DMS153 treated with DMSO at 0.1 percent for 48 hours (cell line): ENCODE results near the gene CHPT1.
"Not testable (repeated sequence)": the region's sequence is repeated elsewhere in the genome, so short reads cannot be mapped to it uniquely, and the experiment has no call there.

ENCODE experiments used
- DNase-seq: peaks from one replicate; lab custom pipeline; 2025; ENCODE audit not compliant: unreplicated experiment; lab: John Stamatoyannopoulos, UW

The CHPT1 gene

GRCh38 chr12:101681627-101682026, 15.8 kb upstream of the CHPT1 start:
- DNase-seq = not testable (repeated sequence)

- no peak for DNase-seq
Measured at GRCh38 chr12:101685092-101685491, 12.3 kb upstream of the CHPT1 start.

GRCh38 chr12:101686176-101686575, 11.3 kb upstream of the CHPT1 start:
- DNase-seq = no peak

- DNase-seq = no peak
Measured at GRCh38 chr12:101690544-101691098, 6.8 kb upstream of the CHPT1 start.

GRCh38 chr12:101691503-101692096, 5.8 kb upstream of the CHPT1 start:
- DNase-seq = no peak

GRCh38 chr12:101694297-101694848, 3.1 kb upstream of the CHPT1 start:
- no peak for DNase-seq

- DNase-seq = no peak
Measured at GRCh38 chr12:101694986-101695385, 2.5 kb upstream of the CHPT1 start.

- no peak for DNase-seq
Measured at GRCh38 chr12:101695706-101696105, 1.7 kb upstream of the CHPT1 start.

GRCh38 chr12:101696251-101697196, 916 bp upstream of the CHPT1 start:
- DNase-seq = no peak

- no peak for DNase-seq
Measured at GRCh38 chr12:101697930-101698799, 725 bp downstream of the CHPT1 start.

GRCh38 chr12:101698800-101699347, 1.4 kb downstream of the CHPT1 start:
- DNase-seq = no peak

GRCh38 chr12:101700299-101700820, 2.9 kb downstream of the CHPT1 start:
- no peak for DNase-seq

GRCh38 chr12:101703487-101703886, 6.0 kb downstream of the CHPT1 start:
- DNase-seq = no peak

GRCh38 chr12:101706403-101706802, 9.0 kb downstream of the CHPT1 start:
- DNase-seq = no peak

- no peak for DNase-seq
Measured at GRCh38 chr12:101707131-101707782, 9.8 kb downstream of the CHPT1 start.

- DNase-seq = no peak
Measured at GRCh38 chr12:101710288-101710687, 12.8 kb downstream of the CHPT1 start.

- DNase-seq = no peak
Measured at GRCh38 chr12:101713059-101713682, 15.7 kb downstream of the CHPT1 start.

GRCh38 chr12:101713930-101714329, 16.5 kb downstream of the CHPT1 start:
- DNase-seq = no peak

GRCh38 chr12:101714877-101715444, 17.5 kb downstream of the CHPT1 start:
- DNase-seq = no peak
